GM12878 (cell line): ENCODE results near the gene OR1J4. TPM values are rescaled to one million over a fixed set of nuclear protein-coding genes. Genes with fewer than 3 reads are reported as not detected.
A peak's percentile ranks its signal among the peaks of the same experiment; 100 is the strongest.

ENCODE experiments used
- ATAC-seq: fragments of 200-7000 bp; cut with Tn5 transposase; 3 replicates; pipeline ENCODE4 v1.9.1; 2020; ENCODE audit warnings: mild to moderate bottlenecking, moderate library complexity
- Bru-seq: library from RNA; stranded (reverse); fragments of 400-500 nt; gene quantifications from one replicate; lab custom pipeline; 2021; lab: Mats Ljungman, UMichigan
- BruChase-seq, 2 experiments: library from RNA; stranded (reverse); fragments of 400-500 nt; gene quantifications; one replicate each; lab custom pipeline; 2021; lab: Mats Ljungman, UMichigan
- BruUV-seq: library from RNA; stranded (reverse); fragments of 400-500 nt; replicated peaks from 2 replicates; lab custom pipeline; 2021; lab: Mats Ljungman, UMichigan
- CTCF ChIA-PET: fragments of 300-600 bp; sonication (Branson Sonifier 250); formaldehyde crosslinking; extraction: SDS; loops from one replicate; lab custom pipeline; 2021; ENCODE audit warnings: inconsistent platforms; lab: Yijun Ruan, JAX
- POLR2A ChIA-PET: fragments of 350-600 bp; formaldehyde crosslinking; extraction: SDS; loops from one replicate; lab custom pipeline; 2021; ENCODE audit warnings: inconsistent platforms; lab: Charles Lee
- RAD21 ChIA-PET: fragments of 300-600 bp; sonication (Branson Sonifier 250); formaldehyde crosslinking; loops from one replicate; lab custom pipeline; 2023; ENCODE audit warnings: antibody characterized with exemption; ENCODE audit not compliant: unreplicated experiment; lab: Charles Lee
- SMC1A ChIA-PET: fragments of 300-600 bp; sonication (Branson Sonifier 250); formaldehyde crosslinking; loops from one replicate; lab custom pipeline; 2023; ENCODE audit not compliant: unreplicated experiment, uncharacterized antibody; lab: Charles Lee
- DNase-seq: peaks from one replicate; pipeline ENCODE4 v3.0.0-alpha.2; 2011; ENCODE audit warnings: low read depth, low spot score
- FAIRE-seq: peaks from 3 replicates; lab custom pipeline; 2011; peaks lifted over from hg19 to GRCh38; lab: Jason Lieb, UNC
- H2AFZ ChIP-seq: 2 replicates; pipeline ENCODE4 v1.6.0; 2011; ENCODE audit warnings: low read depth, low read length, control low read depth; ENCODE audit not compliant: control insufficient read depth
- H3K27ac ChIP-seq: 2 replicates; pipeline ENCODE4 v1.5.1; 2011; ENCODE audit warnings: control low read depth; ENCODE audit not compliant: control insufficient read depth, insufficient read depth
- H3K27me3 ChIP-seq, 2 experiments: replicated peaks in 1 of 2; 2 replicates each; pipeline versions ENCODE4 v1.6.0 to v1.6.1; 2011; ENCODE audit warnings: low read length in 1 of 2; ENCODE audit not compliant: control insufficient read depth in 2 of 2, insufficient read depth in 2 of 2
- H3K36me3 ChIP-seq, 2 experiments: 2 replicates each; pipeline ENCODE4 v1.5.1; 2011; ENCODE audit warnings: low read length in 1 of 2; ENCODE audit not compliant: control insufficient read depth in 2 of 2, insufficient read depth in 2 of 2
- H3K4me1 ChIP-seq: 2 replicates; pipeline ENCODE4 v1.6.1; 2011; ENCODE audit warnings: mild to moderate bottlenecking, low read length, moderate library complexity, mixed read lengths; ENCODE audit not compliant: control insufficient read depth, insufficient read depth
- H3K4me2 ChIP-seq: 2 replicates; pipeline ENCODE4 v1.6.0; 2011; ENCODE audit warnings: control low read depth; ENCODE audit not compliant: control insufficient read depth, insufficient read depth
- H3K4me3 ChIP-seq: fragments of 200-600 bp; sonication (generic); 2 replicates; pipeline ENCODE4 v1.5.1; 2016
- H3K79me2 ChIP-seq: 2 replicates; pipeline ENCODE4 v1.6.0; 2011; ENCODE audit warnings: low read length; ENCODE audit not compliant: control insufficient read depth, insufficient read depth
- H3K9ac ChIP-seq: 2 replicates; pipeline ENCODE4 v1.8.0; 2011; ENCODE audit warnings: low read length, control low read depth, mixed read lengths; ENCODE audit not compliant: control insufficient read depth, insufficient read depth
- H3K9me3 ChIP-seq: replicated peaks from 3 replicates; pipeline ENCODE4 v1.5.1; 2011; ENCODE audit warnings: mild to moderate bottlenecking, low read length; ENCODE audit not compliant: control insufficient read depth, insufficient read depth
- H4K20me1 ChIP-seq: 2 replicates; pipeline ENCODE4 v1.6.0; 2011; ENCODE audit not compliant: control insufficient read depth, insufficient read depth
- CEBPB ChIP-seq, 2 experiments: fragments of 150-350 bp in 1 of 2; IDR thresholded peaks; 2 replicates each; pipeline ENCODE4 v1.6.1; 2012 to 2014; ENCODE audit warnings: low read depth in 2 of 2, low read length in 2 of 2, borderline replicate concordance in 1 of 2, inconsistent platforms in 1 of 2
- CTCF ChIP-seq, 3 experiments: IDR thresholded peaks in 2 of 3; conservative IDR thresholded peaks in 1 of 3; 2 replicates each; pipeline ENCODE4 v1.5.1; 2011; ENCODE audit warnings: low read depth in 3 of 3, low read length in 3 of 3, mild to moderate bottlenecking in 3 of 3, control low read depth in 2 of 3, moderate library complexity in 2 of 3, inconsistent platforms in 1 of 3, mixed read lengths in 1 of 3; ENCODE audit not compliant: control insufficient read depth in 2 of 3, insufficient read depth in 1 of 3; ENCODE audit errors: extremely low read depth in 1 of 3
- HDAC2 ChIP-seq: fragments of 200-600 bp; sonication (generic); IDR thresholded peaks from 2 replicates; pipeline ENCODE4 v1.6.1; 2017
- IRF4 ChIP-seq: IDR thresholded peaks from 2 replicates; pipeline ENCODE4 v1.6.1; 2011; ENCODE audit warnings: low read depth, low read length
- MEF2A ChIP-seq: IDR thresholded peaks from 2 replicates; pipeline ENCODE4 v1.6.1; 2011; ENCODE audit warnings: low read depth, mild to moderate bottlenecking, low read length, moderate library complexity; ENCODE audit not compliant: insufficient read depth
- PAX5 ChIP-seq: IDR thresholded peaks from 2 replicates; pipeline ENCODE4 v1.6.1; 2011; ENCODE audit warnings: low read depth, low read length, borderline replicate concordance
- RAD21 ChIP-seq: IDR thresholded peaks from 2 replicates; pipeline ENCODE4 v1.6.1; 2011; ENCODE audit warnings: mild to moderate bottlenecking, low read depth, low read length, moderate library complexity; ENCODE audit not compliant: insufficient read depth
- RAD51 ChIP-seq: fragments of 450-650 bp; IDR thresholded peaks from 2 replicates; pipeline ENCODE4 v1.6.1; 2016; ENCODE audit warnings: moderate library complexity, mild to moderate bottlenecking, inconsistent platforms
- RELB ChIP-seq: fragments of 450-650 bp; IDR thresholded peaks from 2 replicates; pipeline ENCODE4 v1.6.1; 2017; ENCODE audit warnings: low read depth, mild to moderate bottlenecking, moderate library complexity
- REST ChIP-seq: IDR thresholded peaks from 2 replicates; pipeline ENCODE4 v1.6.1; 2012; ENCODE audit warnings: mild to moderate bottlenecking, low read depth, low read length
- SMAD5 ChIP-seq: IDR thresholded peaks from 2 replicates; pipeline ENCODE4 v1.6.1; 2016; ENCODE audit warnings: antibody characterized with exemption, low read depth
- SREBF1 ChIP-seq: IDR thresholded peaks from 2 replicates; pipeline ENCODE4 v1.6.1; 2012; ENCODE audit warnings: mild to moderate bottlenecking, low read length
- SRF ChIP-seq, 2 experiments: IDR thresholded peaks; 2 replicates each; pipeline ENCODE4 v1.6.1; 2011; ENCODE audit warnings: low read depth in 2 of 2, low read length in 2 of 2, mild to moderate bottlenecking in 1 of 2, moderate library complexity in 1 of 2
- ZNF24 ChIP-seq: fragments of 450-650 bp; IDR thresholded peaks from 2 replicates; pipeline ENCODE4 v1.6.1; 2017; ENCODE audit warnings: antibody characterized with exemption, mild to moderate bottlenecking
- WGBS: methylation state at CpG from one replicate; pipeline ENCODE4 v1.1.6; 2016; ENCODE audit warnings: low lambda C conversion rate; ENCODE audit not compliant: insufficient replicate concordance, insufficient coverage; ENCODE audit errors: missing lambda C conversion rate; 5-methylcytosine and 5-hydroxymethylcytosine counted together
- in situ Hi-C: fragments of 300-500 bp; cut with MboI; formaldehyde crosslinking; loops from 9 replicates; pipeline ENCODE4 v1.14.3; 2018; ENCODE audit warnings: mixed read lengths
- intact Hi-C: fragments of 100-400 bp; cut with micrococcal nuclease; formaldehyde crosslinking; loops from one replicate; pipeline ENCODE4 v1.14.2; 2022; ENCODE audit not compliant: unreplicated experiment
- long read RNA-seq, 2 experiments: library from polyadenylated mRNA; unstranded; transcript quantifications; one replicate each; pipeline ENCODE4 v2.0.0, GENCODE V29; 2019 to 2020
- polyA minus RNA-seq, 3 experiments: library from RNA; depleted of rRNA, polyadenylated mRNA; stranded (reverse); fragments of >200 nt; gene quantifications; 2 replicates each; pipeline ENCODE4 v1.2.3, GENCODE V29; 2011
- polyA plus RNA-seq, 11 experiments: library from polyadenylated mRNA; depleted of rRNA in 4 of 11; unstranded in 6 of 11; stranded (reverse) in 5 of 11; fragments of >200 nt; fragmentation: Nextera tagmentation in 4 of 11; fragmentation: Illumina TruSeq in 1 of 11; extraction: Ambion mirVana in 4 of 11; extraction: Trizol in 1 of 11; gene quantifications; 1 replicate in 1 of 11; 2 replicates in 10 of 11; pipeline versions ENCODE4 v1.2.1 to v1.2.3, GENCODE V29; 2011 to 2016; ENCODE audit warnings: inconsistent platforms in 2 of 11, missing spikeins in 2 of 11, low read depth in 1 of 11
- total RNA-seq, 4 experiments: library from RNA; depleted of rRNA in 3 of 4; stranded (reverse); fragments of >200 nt in 3 of 4; fragmentation: Illumina TruSeq in 1 of 4; extraction: Trizol in 1 of 4; gene quantifications; 2 replicates each; pipeline versions ENCODE4 v1.2.1 to v1.2.3, GENCODE V29; 2013 to 2021

Gene OR1J4
- total RNA-seq (2013; cell fraction: nucleolus; rRNA removed), result 1.0 and 1.4 TPM in 2 replicates
- total RNA-seq (2014; rRNA removed) (not detected in 2 replicates), total RNA-seq (2014; rRNA removed; fragmentation: Illumina TruSeq; extraction: Trizol) (not detected in 2 replicates), total RNA-seq (2021) (not detected in 2 replicates), polyA plus RNA-seq (2011; rRNA removed) (0.12 and 0.19 TPM in 2 replicates), polyA plus RNA-seq (2014; fragmentation: Illumina TruSeq; extraction: Trizol) (not detected in 2 replicates), polyA plus RNA-seq (2014; fragmentation: Nextera tagmentation; extraction: Ambion mirVana) (not detected), polyA plus RNA-seq (2014; rRNA removed) (not detected in 2 replicates), polyA plus RNA-seq (2016; fragmentation: Nextera tagmentation; extraction: Ambion mirVana) (not detected), polyA minus RNA-seq (2011; rRNA and poly(A)+ RNA removed) (1.8 and 1.9 TPM in 2 replicates), Bru-seq, nascent RNA (percentile 40 among the genes with signal in this experiment), BruChase-seq, experiment 1, labeled RNA remaining after a 6-hour chase (not detected), BruChase-seq, experiment 2, labeled RNA remaining after a 2-hour chase (percentile 29 among the genes with signal in this experiment)
- polyA plus RNA-seq (2011; ENCODE audit: low read depth), result not detected
- polyA plus RNA-seq (2011; cell fraction: cytosol; rRNA removed), result 0.22 TPM in 1 of 2 replicates, not detected in the other
- polyA plus RNA-seq (2011; cell fraction: nucleus; rRNA removed), result 1.0 TPM in 1 of 2 replicates, not detected in the other
- polyA plus RNA-seq (2012), result not detected in 2 replicates
- not detected in 2 replicates for polyA minus RNA-seq (2011; cell fraction: cytosol; rRNA and poly(A)+ RNA removed)
- polyA minus RNA-seq (2011; cell fraction: nucleus; rRNA and poly(A)+ RNA removed), result 1.4 and 1.5 TPM in 2 replicates
- long read RNA-seq, experiment 1, result 0 reads
- long read RNA-seq, experiment 2, result 0 reads

GRCh38 chr9:122518841-122519240 is at the start of gene OR1J4:
Gene OR1J4, plus strand, starts transcription at chr9:122519141. Its CDS starts 0 bp downstream, at chr9:122519141.
- RAD21 ChIA-PET, result no interaction called here
- POLR2A ChIA-PET, result no interaction called here
- no peak for FAIRE-seq
- H3K27ac ChIP-seq, result no peak within 1 kb of the TSS
- SMC1A ChIA-PET, result no interaction called here
- no peaks in the 10 kb centered on the region for H3K9me3 ChIP-seq
- H4K20me1 ChIP-seq, result no peaks in the 10 kb centered on the region
- no peaks in the 10 kb centered on the region for H3K36me3 ChIP-seq
- ATAC-seq, result no peak
- H2AFZ ChIP-seq, result no peak within 1 kb of the TSS
- WGBS, result 56% methylated on average over 4 of the region's 4 CpGs
- no peaks in the 10 kb centered on the region for H3K4me1 ChIP-seq
- H3K79me2 ChIP-seq, result no peaks in the 10 kb centered on the region
- no peak within 1 kb of the TSS for H3K4me3 ChIP-seq
- CTCF ChIA-PET, result no interaction called here
- intact Hi-C loops, result no loop called here
- no peak within 1 kb of the TSS for H3K9ac ChIP-seq
- no peak for DNase-seq
- in situ Hi-C loops, result no loop called here
- H3K27me3 ChIP-seq, result no peaks in the 10 kb centered on the region
- H3K4me2 ChIP-seq, result no peak within 1 kb of the TSS
- BruUV-seq, result no TSS peak
- TF ChIP-seq CTCF (IDR thresholded peaks at IDR 0.05 in 2 of 3, conservative IDR thresholded peaks at IDR 0.05 in 1 of 3; ENCODE audit: control insufficient read depth in 2 of 3, extremely low read depth in 1 of 3, insufficient read depth in 1 of 3, low read depth in 3 of 3, low read length in 3 of 3), result no peak
- TF ChIP-seq ZNF24, result no peak
- TF ChIP-seq MEF2A, result no peak
- TF ChIP-seq SRF (IDR thresholded peaks at IDR 0.05; ENCODE audit: low read depth in 2 of 2, low read length in 2 of 2), result no peak
- TF ChIP-seq RELB, result no peak
- TF ChIP-seq CEBPB (IDR thresholded peaks at IDR 0.05; ENCODE audit: borderline replicate concordance in 1 of 2, low read depth in 2 of 2, low read length in 2 of 2), result no peak
- no peak for TF ChIP-seq RAD51
- no peak for TF ChIP-seq PAX5
- TF ChIP-seq SREBF1, result no peak
- TF ChIP-seq HDAC2, result no peak
- no peak for TF ChIP-seq RAD21
- no peak for TF ChIP-seq SMAD5
- no peak for TF ChIP-seq IRF4
- TF ChIP-seq REST, result no peak
